Activated T-helper 9 cell treated with anti-CD3 and anti-CD28 coated beads, Interleukin-2, amount 50 U/mL, for 16 hours (primary cell): ENCODE results near the gene LIMK1.

ENCODE experiments used
- DNase-seq: peaks from one replicate; pipeline ENCODE4 v3.0.0-alpha.2; 2020; ENCODE audit warnings: low read depth

LIMK1 gene

GRCh38 chr7:74056096-74056915 lies 27.3 kb upstream of the LIMK1 start:
- no peak for DNase-seq

GRCh38 chr7:74057216-74057925 lies 26.2 kb upstream of the LIMK1 start:
- DNase-seq = no peak

GRCh38 chr7:74057987-74058386 lies 25.6 kb upstream of the LIMK1 start:
- no peak for DNase-seq

DNA sequence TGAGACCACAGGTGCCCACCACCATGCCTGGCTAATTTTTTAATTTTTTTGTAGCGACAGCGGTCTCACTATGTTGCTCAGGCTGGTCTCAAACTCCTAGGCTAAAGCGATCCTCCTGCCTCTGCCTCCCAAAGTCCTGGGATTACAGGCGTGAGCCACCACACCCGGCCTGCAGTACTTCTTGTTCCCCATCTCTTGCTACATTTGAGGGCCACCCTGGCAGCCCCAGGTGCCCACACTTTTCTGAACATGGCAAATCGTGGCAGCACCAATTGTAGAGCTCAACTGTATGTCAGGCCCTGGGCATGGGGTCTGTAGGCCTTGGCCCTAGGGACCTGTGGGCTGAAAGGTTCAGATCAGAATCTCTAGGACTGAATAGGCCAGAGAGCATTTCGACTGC lies 25.1 kb upstream of the LIMK1 start:
- DNase-seq = no peak

DNA sequence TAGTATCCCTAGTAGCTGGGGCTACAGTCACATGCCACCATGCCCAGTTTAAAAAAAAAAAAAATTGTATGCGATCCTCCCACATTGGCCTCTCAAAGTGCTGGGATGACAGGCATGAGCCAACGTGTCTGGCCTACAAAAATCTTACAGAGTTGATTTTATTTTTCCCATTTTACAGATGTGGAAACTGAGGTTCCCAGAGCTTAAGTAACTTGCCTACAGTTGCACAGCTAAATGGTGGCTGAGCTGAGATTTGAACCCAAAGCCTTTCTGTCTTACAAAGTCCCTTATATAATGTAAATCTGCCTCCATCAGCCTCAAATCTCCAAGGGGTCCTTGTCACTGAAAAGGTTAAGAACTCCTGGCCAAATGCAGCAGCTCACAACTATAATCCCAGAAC lies 24.6 kb upstream of the LIMK1 start:
- no peak for DNase-seq

DNA sequence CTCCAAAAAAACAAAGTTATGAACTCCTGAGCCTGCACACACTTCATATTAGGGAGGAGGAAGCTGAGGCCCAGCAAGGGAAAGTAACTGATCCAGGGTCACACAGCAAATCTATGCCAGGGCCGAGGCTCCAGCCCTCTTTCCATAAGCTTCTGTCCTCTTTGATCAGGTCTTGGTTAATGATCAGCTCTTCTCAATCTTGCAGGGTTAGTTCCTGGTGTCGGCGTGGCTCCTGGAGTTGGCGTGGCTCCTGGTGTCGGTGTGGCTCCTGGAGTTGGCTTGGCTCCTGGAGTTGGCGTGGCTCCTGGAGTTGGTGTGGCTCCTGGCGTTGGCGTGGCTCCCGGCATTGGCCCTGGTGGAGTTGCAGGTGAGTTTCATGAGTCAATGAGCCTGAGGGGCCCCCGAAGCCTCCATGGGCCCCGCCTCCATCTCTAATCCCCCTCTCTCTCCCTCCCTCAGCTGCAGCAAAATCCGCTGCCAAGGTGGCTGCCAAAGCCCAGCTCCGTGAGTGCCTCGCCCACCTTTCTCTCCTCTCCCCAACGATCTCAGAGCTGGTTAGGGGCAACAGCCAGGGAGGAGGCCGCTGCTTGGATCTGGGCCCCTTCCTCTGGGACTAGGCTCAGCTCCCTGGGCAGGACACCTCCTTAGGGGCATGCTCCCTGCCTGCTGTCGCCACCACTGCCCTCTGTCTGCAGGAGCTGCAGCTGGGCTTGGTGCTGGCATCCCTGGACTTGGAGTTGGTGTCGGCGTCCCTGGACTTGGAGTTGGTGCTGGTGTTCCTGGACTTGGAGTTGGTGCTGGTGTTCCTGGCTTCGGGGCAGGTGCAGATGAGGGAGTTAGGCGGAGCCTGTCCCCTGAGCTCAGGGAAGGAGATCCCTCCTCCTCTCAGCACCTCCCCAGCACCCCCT lies 23.7 kb upstream of the LIMK1 start:
- no peak for DNase-seq

GRCh38 chr7:74061840-74062539 lies 21.6 kb upstream of the LIMK1 start:
- DNase-seq = peak; percentile 61

DNA sequence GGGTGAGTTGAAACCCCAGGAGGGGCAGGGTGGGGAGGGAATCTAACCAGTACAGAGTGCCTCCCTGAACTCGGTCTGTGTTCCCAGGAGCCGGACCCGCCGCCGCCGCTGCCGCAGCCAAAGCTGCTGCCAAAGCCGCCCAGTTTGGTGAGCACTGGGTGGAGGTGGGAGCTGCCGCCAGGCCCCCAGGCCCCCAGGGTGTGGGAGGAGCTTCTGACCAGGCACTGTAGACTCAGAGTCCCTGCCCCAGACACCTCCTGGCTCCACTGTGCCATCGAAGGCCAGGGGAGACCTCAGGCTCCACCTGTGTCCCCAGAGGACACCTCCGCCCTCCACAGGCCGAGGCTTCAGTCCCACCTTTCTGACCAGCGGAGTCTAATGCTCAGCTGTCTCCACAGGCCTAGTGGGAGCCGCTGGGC lies 20.4 kb upstream of the LIMK1 start:
- DNase-seq = no peak

- no peak for DNase-seq
These were observed 20.0 kb upstream of the LIMK1 start for GRCh38 chr7:74063646-74064045.

- no peak for DNase-seq
These were observed 18.9 kb upstream of the LIMK1 start for GRCh38 chr7:74064696-74065095.

GRCh38 chr7:74066626-74067025 lies 17.0 kb upstream of the LIMK1 start:
- DNase-seq = no peak

GRCh38 chr7:74068378-74069085 lies 15.1 kb upstream of the LIMK1 start:
- no peak for DNase-seq

DNA sequence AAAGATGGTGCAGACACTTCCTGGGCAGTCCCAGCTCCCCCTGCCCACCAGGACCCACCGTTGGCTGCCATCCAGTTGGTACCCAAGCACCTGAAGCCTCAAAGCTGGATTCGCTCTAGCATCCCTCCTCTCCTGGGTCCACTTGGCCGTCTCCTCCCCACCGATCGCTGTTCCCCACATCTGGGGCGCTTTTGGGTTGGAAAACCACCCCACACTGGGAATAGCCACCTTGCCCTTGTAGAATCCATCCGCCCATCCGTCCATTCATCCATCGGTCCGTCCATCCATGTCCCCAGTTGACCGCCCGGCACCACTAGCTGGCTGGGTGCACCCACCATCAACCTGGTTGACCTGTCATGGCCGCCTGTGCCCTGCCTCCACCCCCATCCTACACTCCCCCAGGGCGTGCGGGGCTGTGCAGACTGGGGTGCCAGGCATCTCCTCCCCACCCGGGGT lies 14.5 kb upstream of the LIMK1 start:
- DNase-seq = no peak

GRCh38 chr7:74069790-74070618 lies 13.6 kb upstream of the LIMK1 start:
- DNase-seq = no peak

DNA sequence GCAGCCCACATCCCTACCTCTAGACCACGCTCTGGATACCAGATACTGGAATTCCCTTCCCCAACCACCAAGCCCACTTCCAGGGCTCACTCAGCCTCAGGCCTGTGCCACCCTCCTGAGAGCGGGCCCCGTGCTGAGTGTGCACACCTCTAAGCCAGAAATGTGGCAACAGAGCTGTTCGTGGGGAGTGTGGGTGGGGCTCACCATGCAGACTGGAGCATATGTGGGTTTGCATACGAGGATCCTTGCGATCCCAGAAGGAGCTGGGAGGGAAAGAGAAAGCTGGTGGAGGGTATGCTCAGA lies 13.0 kb upstream of the LIMK1 start:
- no peak for DNase-seq

- no peak for DNase-seq
These were observed 12.5 kb upstream of the LIMK1 start for GRCh38 chr7:74071121-74071520.

- no peak for DNase-seq
These were observed 8.8 kb upstream of the LIMK1 start for GRCh38 chr7:74074770-74075169.

DNA sequence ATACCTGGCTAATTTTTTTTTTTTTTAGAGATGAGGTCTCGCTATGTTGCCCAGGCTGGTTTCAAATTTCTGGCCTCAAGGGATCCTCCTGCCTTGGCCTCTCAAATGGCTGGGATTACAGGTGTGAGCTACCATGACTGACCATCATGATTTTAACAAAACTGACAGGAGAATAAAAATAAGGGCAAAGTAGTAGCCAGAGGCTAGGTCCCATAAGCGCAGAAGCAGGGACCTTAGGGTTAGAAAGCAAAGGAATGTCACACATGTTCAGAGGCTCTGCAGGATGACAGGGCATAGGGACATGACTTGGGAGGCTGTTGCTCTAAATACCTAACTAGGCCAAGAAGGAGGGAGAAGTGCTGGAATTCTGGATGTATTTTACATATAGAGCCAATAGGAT lies 5.1 kb upstream of the LIMK1 start:
- no peak for DNase-seq

GRCh38 chr7:74082770-74083116 lies 861 bp upstream of the LIMK1 start:
- DNase-seq = no peak

- DNase-seq = no peak
These were observed 521 bp downstream of the LIMK1 start for GRCh38 chr7:74083928-74084721.
